NCI-H2107 (cell line): Measurements from ENCODE around the gene ARHGAP26.

Source experiments
- DNase-seq: peaks from one replicate; lab custom pipeline; 2025; lab: John Stamatoyannopoulos, UW

Gene ARHGAP26

DNA sequence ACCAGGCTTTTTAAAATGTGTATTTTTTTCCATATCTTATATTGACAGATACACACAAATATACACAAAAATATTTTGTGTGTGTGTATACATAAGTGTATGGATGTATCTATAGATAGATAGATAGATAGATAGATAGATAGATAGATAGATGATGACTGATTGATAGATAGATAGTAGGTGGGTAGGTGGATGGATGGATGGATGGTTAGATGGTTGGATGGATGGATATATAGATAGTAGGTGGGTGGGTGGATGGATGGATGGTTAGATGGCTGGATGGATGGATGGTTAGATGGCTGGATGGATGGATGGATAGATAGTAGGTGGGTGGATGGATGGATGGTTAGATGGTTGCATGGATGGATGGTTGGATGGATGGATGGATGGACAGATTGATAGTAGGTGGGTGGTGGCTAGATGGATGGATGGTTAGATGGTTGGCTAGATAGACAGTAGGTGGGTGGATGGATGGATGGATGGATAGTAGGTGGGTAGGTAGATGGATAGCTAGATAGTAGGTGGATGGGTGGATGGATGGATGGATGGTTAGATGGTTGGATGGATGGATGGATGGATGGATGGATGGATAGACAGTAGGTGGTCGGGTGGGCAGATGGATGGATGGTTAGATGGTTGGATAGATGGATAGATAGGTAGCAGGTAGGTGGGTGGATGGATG is 477.1 kb downstream of the ARHGAP26 start:
- no peak for DNase-seq

DNA sequence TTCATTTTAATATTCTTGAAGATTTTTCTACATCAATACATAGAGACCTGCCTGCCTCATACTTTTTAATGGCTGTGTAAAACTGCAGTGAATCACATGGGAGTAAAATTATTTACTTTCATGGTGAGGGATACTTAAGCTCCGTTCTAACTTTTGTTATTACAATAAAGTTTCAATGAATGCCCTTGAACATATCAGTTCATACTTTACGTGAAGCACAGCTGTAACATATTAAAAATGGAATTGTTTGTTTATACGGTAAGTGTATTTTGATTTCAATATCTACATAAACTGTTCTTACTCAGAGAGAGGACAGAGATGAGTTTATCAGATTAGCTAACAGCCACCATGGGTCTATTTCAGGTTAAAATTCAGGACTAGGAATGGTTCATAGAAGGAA is 478.2 kb downstream of the ARHGAP26 start:
- no peak for DNase-seq

DNA sequence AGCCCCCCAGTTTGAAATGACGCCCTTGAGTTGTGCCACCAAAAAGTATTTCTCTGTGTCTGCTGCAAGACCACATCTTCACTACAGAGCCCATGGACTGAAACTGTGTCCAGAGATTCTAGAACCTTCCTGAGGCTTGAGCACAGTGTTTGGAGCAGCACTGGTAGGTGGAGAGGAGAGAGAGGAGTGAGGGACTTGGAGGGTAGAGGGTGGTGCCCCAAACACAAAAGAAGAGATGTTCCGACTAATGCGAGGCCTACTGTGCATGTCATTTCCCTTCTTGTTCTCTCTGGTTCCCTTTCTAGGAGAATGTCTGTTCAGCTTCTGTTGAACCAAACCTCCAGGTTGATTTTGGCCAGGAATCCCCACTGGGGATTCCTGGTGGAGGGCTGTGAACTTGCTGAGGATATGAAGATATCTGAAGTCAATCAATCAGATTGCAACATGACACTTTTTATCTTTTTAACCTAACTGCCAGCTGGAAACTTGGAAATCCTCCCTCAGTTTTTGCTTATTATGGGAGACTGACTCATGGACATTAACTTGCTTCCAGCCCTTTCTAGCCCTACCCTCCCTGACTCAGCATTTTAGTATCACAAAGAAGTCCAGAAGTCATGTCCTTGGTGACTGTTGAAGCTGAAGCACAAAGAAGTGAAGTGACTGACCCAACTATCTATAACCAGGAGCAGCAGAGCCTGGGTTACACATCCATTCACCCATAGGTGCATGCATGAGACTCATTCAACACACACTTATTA is 478.8 kb downstream of the ARHGAP26 start:
- DNase-seq, result no peak

DNA sequence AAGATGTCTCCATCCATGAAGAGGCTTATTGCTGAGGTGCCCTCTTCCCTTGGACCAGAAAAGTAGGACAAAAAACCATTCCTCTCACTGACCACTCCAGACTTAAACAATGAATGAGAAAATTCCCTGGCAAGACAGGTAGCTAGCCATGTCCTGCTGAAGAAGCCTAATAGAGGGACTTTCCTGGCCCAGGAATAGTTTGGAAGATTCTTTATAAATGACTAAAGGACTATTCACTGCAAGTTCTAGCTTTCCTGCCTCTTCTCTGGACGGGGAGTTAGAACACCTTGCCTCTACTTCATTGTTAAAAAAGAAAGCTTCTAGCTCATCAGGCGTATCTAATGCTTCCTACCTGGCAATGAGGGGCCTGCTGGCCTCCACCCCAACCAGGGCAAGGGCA is 479.7 kb downstream of the ARHGAP26 start:
- DNase-seq, result no peak

DNA sequence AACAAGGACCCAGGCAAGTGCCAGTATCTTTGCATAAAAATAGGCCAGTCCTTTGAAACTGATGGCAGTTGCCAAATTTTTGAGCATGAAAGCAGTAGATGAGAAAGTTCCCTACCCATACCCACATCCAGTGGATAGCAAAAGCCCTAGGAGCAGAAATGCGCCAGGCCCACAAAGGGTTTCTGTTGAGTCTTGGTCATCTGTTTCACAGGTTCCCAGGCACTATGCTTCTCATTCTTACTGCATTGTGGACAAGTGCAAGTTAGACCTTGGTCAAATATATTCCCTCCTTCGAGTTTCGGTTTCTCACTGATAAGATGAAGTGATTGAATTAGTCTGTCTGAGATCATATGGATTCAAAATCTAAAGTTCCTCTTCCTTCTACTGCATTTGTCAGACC is 481.0 kb downstream of the ARHGAP26 start:
- no peak for DNase-seq

DNA sequence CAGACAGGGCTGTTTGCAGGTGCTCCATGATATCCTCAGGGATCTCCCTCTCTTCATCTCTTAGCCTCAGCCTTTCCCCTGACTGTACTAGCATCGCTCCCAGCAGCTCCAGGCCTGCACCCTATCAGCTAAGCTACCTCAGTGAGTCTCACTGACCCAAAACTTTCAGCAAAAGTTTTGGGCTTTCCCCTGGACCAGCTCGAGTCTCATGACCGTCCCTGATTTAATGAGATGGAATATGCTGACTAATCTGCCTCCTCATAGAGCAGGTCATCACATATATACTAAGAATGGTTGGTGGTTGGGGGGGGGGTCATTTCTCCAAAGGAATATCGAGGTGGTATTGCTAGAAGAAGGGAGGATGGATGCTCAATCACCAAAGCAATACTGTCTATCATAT is 481.8 kb downstream of the ARHGAP26 start:
- DNase-seq, result no peak

DNA sequence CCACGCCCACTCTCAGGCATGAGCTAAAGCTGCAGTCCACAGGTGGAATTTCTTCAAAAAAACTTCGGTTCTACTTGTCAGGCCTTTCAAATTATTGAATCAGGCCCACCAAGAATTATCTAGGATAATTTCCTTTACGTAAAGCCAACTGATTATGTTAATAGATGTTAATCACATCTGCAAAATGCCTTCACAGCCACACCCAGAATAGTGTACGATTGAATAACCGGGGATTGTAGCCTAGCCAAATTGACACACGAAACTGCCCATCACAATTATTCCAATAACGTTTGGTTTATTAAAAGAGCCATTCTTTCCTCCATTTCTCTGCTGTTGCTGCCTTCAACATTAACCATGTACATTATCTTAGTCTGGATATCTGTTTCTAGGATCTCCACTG is 484.6 kb downstream of the ARHGAP26 start:
- DNase-seq, result no peak

DNA sequence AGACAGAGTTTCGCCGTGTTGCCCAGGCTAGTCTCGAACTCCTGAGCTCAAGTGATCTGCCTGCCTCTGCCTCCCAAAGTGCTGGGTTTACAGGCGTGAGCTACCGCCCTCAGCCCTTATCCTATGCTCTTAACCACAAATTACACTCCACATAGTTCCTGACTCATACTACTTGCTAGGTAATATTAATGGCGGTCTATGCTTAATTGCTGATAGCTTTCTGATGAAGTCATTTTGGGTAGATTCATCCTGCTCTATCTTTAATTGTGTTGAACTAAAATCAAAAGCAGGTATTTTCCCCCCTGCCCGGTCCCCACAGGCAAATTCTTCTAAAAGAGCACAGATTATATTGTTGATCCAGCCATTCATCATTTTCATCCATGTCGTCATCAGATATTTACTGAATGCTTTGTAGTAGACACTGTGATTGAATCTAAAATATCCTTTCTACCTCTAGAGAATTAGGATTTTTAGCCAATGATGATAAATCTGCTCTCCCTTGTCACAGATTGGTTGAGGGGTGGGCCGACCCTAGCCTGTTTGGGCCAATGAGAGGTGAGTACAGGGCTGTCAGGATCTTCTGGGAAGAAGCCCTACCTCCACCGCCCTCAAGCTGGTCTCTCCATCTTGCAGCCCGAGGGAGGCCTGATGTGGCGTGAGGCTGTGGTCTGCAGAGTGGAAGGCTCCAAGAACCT is 488.5 kb downstream of the ARHGAP26 start:
- DNase-seq, result no peak

DNA sequence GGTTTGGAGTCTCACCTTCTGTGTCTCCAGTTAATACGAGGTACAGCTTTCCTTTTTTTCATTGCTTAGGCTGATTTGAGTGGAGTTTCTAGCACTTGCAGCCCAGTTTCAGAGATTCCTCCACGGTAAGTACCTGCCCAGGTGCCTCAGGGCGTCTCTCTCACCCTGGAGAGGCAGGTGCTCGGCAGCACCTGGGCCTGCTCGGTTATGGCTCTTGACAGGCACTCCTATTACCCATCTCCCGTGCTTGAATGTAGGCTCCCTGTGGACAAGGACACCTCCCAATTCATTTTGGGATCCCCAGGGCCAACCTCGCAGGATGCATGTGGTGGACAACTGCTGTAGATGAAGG is 489.1 kb downstream of the ARHGAP26 start:
- DNase-seq, result no peak

DNA sequence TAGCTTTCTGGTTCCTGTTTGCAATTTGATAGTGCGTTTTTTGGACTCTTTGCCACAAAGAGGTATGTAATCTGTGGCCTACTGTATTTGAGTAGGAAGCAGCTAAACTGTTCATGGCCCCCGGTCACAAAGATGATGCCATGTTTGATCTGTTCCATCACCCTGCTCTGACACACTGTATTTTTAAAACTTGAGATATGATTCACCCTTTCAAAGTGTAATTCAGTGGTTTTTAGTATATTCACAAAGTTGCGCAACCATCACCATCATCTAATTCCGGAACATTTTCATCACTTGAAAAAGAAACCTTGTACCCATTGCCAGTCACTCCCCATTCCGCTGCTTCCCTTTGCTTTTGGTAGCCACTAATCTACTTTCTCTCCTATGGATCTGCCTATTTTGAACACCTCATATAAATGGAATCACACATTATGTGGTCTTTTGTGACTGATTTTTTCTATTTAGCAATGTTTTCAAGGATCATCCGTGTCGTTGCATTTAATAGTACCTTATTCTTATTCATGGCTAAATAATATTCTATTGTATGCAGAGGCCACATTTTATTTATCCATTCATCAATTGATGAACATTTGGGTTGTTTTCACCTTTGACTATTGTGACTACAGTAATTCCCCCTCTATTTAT is 491.7 kb downstream of the ARHGAP26 start:
- DNase-seq, result no peak

DNA sequence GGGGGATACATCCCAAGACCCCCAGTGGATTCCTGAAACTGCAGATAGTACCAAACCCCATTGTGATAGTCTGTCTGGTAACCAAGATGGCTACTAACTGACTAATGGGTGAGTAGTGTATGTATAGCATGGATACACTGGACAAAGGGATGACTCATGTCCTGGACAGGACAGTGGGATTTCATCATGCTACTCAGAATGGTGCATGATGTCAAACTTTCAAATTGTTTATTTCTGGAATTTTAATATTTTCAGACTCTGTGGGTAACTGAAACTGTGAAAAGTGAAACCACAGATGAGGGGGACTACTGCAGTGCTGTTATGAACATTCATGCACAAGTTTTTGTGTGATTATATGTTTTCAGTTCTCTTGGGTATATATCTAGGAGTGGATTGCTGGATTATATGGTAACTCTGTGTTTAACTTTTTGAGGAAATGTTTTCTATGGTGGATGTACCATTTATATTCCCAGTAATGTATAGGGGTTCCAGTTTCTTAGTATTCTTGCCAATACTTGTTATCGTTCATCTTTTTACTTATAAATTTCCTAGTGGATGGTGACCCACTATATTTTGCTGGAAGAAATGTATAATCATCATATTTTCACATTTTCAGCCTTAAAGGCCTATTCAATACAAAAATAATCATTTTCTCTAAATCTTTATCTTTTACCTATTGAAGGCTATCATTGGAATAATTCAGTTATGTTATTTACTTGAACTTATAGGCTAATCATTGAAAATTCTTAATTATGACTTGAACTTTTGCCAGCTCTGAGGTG is 492.4 kb downstream of the ARHGAP26 start:
- no peak for DNase-seq

DNA sequence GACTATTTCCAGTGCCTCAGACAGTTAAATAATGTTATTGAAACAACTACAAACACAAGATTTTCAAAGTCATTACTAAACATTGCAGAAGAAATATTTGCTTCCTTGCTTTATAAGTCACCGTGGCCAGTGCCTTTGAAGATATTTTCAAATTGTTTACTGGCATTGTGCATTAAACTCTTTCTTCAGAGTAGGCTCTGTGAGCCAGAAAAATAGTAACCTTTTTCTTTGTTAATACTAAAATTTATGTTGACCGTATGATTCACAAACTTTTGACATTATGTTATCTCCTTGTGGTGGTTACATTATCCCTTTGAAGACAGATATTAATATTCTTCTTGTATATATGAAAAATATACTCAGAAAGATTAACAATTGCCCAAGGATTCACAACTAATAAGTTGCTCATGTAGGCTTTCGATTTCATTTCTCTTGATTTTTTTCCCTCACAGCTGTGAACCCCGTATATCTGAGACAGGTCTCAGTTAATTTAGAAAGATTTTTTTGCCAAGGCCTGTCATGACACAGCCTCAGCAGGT is 493.2 kb downstream of the ARHGAP26 start:
- DNase-seq, result no peak

DNA sequence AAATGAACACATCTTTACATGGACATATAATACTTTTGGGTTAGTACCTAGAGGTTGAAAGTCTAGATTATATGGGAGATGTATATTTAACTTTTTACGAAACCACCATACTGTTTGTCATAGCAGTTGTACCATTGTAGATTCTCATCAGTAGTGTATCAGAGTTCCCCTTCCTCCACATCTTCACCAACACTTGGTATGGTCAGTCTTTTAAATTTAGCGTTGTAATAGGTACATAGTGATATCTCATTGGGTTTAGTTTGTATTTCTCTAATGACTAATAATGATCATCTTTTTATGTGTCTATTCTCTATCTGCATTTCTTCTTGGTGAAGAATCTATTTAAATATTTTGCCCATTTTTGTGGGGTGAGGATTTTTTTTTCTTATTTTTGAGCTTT is 495.8 kb downstream of the ARHGAP26 start:
- no peak for DNase-seq

DNA sequence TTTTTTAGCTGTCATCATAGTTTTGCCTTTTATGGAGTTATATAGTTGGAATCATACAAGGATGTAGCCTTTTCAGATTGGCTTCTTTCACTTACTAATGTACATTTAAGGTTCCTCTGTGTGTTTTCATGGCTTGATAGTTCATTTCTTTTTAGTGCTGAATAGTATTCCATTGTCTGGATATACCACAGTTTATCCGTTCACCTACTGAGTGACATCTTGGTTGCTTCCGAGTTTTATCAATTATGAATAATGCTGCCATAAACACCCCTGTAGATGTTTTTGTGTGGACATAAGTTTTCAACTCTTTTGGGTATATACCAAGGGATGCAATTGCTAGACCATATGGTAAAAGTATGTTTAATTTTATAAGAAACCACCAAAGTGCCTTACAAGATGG is 497.0 kb downstream of the ARHGAP26 start:
- DNase-seq, result no peak

DNA sequence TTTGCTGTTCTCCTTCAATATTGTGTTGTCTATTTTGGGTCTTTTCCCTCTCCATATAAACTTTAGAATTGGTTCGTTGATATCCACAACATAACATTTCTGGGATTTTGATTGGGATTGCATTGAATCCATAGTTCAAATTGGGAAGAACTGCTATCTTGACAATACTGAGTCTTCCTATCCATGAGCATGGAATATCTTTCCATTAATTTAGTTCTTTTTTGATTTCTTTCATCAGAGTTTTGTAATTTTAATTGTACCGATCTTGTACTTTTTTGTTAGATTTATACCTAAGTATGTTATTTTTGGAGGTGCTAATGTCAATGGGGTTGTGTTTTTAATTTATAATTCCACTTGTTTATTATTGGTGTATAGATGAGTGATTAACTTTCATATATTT is 498.2 kb downstream of the ARHGAP26 start:
- DNase-seq, result no peak

DNA sequence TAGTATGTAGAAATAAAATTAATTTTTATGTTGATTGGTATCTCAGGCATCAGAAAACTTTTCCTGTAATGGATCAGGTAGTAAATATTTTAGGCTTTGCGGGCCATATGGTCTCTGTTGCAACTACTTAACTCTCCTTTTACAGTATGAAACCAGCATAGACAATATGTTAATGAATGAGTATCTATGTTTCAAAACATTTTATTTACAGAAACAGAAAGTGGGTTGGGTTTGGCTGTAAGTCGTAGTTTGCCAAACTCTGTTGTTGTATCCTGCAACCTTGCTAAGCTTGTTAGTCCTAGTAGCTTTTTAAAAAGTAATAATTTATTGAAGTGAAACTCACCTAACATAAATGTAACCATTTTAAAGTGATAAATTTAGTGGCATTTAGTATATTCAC is 501.3 kb downstream of the ARHGAP26 start:
- DNase-seq, result no peak

DNA sequence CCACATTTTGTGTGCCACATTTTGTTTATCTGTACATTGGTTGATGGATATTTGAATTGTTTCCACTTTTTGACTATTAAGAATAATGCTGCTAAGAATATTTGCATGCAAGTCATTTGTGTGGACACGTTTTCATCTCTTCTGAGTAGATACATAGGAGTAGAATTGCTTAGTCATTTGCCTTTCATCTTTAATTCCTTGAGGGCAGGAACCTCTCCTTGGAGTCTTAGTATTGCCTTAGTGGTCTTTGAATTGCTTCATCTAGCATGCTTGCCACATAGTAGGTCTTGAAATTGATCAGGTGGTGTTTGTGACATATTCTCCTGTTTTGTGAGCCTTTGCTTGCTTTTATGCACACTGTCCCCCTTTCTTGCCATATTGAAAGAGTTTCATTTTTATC is 504.8 kb downstream of the ARHGAP26 start:
- DNase-seq, result no peak

DNA sequence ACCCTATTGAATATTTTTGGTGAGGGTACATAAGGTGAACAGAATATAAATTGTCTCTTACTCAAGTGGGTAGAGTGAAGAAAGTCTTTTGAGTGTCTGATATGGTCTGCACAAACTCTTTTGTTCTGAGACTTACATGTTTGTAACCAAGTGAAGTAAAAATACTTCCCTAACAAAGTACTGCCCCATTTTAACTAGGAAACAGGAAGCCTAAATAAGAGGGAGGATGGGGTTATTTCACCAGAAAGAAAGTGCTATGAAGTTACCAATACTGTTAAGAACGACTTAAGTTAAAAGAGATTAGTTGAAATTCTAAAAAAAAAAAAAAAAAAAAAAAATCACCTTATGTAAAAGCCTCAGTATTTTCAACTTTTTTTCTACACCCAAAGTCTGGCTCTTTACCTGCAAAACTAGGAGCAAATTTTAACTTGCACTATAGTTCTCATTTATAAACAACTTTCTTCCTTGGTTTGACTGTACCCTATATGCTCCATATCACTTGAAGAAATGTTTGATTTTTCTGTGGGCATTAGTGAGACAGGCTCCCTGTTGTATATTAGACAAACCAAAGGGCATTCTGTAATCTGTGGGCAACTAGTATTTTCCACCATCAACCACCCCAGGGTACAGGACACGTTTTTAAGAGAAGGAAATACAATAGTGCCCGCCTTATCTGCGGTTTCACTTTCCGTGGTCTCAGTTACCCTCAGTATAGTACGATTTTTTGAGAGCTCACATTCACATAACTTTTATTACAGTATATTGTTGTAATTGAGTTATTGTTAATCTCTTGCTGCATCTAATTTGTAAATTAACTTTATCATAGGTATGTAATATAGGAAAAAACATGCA is 505.6 kb downstream of the ARHGAP26 start:
- DNase-seq, result no peak

DNA sequence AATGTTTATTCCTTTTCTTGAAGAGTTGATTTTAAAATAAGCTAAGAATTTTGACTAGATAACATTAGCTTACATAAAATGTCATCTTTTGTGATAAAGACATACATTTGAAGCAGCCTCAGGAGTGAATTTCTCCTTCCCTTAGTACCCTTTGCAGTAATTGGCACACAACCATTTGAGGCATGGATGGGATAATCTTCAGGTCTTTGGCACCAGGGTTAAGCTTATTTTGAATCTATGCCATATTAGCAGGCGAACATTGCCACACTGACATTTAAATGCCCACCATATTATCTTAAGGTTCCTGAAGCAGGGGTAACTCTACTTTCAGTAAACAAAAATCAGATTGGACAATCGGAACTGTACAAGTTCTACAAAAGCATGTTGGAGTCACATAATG is 507.4 kb downstream of the ARHGAP26 start:
- no peak for DNase-seq
